Testis (tissue), 3 donors: Measurements from ENCODE around the gene KRT74. TPM values are rescaled to one million over a fixed set of nuclear protein-coding genes. Genes with fewer than 3 reads are reported as not detected.
A peak's percentile ranks its signal among the peaks of the same experiment; 100 is the strongest.

Experiments
- DNase-seq: peaks from one replicate; pipeline ENCODE4 v3.0.0-alpha.2; 2019
- H3K27ac ChIP-seq, 2 donors: fragments of 200-600 bp; sonication (generic); one replicate each; pipeline ENCODE4 v1.5.1; 2019
- H3K27me3 ChIP-seq: fragments of 200-600 bp; sonication (generic); one replicate; pipeline ENCODE4 v1.5.1; 2019
- H3K36me3 ChIP-seq: fragments of 200-600 bp; sonication (generic); one replicate; pipeline ENCODE4 v1.5.1; 2017; ENCODE audit warnings: low read depth; ENCODE audit errors: missing control alignments
- H3K4me1 ChIP-seq: fragments of 200-600 bp; sonication (generic); one replicate; pipeline ENCODE4 v1.5.1; 2019
- H3K4me3 ChIP-seq, 2 donors: fragments of 200-600 bp; sonication (generic); one replicate each; pipeline ENCODE4 v1.5.1; 2017 to 2019
- H3K9me3 ChIP-seq: fragments of 200-600 bp; sonication (generic); one replicate; pipeline ENCODE4 v1.5.1; 2017
- POLR2A ChIP-seq: fragments of 450-650 bp; IDR thresholded peaks from one replicate; pipeline ENCODE4 v1.6.1; 2017; ENCODE audit warnings: antibody characterized with exemption, mild to moderate bottlenecking, moderate library complexity
- WGBS, 2 donors: methylation state at CpG; one replicate each; pipeline ENCODE4 v1.1.5; 2018; 5-methylcytosine and 5-hydroxymethylcytosine counted together
- intact Hi-C: fragments of 100-400 bp; cut with DNase I; formaldehyde crosslinking; loops from one replicate; pipeline ENCODE4 v1.15.1; 2023; ENCODE audit warnings: low total_unique reads
- polyA plus RNA-seq: library from polyadenylated mRNA; stranded (reverse); fragments of 350-450 nt; fragmentation: Illumina TruSeq; extraction: RNeasy Lipid Tissue Mini Kit (QIAGEN cat#74804); gene quantifications from one replicate; pipeline ENCODE4 v1.2.3, GENCODE V29; 2014; ENCODE audit warnings: low read depth, low replicate concordance; ENCODE audit not compliant: insufficient read depth
- total RNA-seq, 2 donors: library from RNA; depleted of rRNA; stranded (reverse); fragments of >200 nt; gene quantifications; one replicate each; pipeline ENCODE4 v1.2.3, GENCODE V29; 2016
- TF ChIP-seq, protein P1 (sequence below), 3 experiments: fragments of 450-650 bp in 2 of 3; fragments of 200-600 bp in 1 of 3; sonication (generic) in 1 of 3; IDR thresholded peaks; one replicate each; pipeline ENCODE4 v1.5.1; 2016 to 2019; ENCODE audit warnings: antibody characterized with exemption in 3 of 3, mild to moderate bottlenecking in 2 of 3, moderate library complexity in 1 of 3

Gene KRT74
- total and polyA plus RNA-seq, 3 donors from 2014 or later = 0.87 to 3.9 (median 2.2) TPM

DNA sequence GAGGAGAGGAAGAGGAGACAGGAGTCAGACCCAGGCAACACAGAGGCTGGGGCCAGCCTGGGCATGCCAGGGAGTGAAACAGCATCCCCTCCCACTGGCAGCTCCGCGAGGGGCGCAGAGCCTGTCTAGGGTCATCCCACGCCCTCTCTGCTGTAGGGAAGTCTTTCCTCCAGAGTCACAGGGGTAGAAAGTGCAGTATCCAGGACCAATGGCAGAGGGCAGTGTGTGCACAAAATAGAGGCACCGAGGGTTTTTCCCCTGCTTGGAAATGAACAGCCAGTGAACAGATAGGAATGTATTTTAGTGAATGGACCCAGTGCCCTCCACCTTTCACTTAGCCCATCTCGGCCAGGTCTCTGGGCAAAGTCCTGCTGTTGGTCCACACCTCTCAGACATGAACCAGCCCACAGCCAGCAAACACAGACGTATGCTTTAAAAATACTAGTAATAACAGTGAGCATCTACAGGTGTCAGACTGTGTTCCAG is 9.4 kb upstream of the KRT74 start:
- Histone ChIP-seq H3K4me1 (no peaks in the 10 kb centered on the region), H3K36me3 (no peaks in the 10 kb centered on the region), H3K27ac (no peak overlapping the region), H3K4me3 (no peak overlapping the region), H3K9me3 (no peaks in the 10 kb centered on the region), H3K27me3 (no peaks in the 10 kb centered on the region)
- DNase-seq = peak; percentile 80
- TF ChIP-seq, protein P1, sequence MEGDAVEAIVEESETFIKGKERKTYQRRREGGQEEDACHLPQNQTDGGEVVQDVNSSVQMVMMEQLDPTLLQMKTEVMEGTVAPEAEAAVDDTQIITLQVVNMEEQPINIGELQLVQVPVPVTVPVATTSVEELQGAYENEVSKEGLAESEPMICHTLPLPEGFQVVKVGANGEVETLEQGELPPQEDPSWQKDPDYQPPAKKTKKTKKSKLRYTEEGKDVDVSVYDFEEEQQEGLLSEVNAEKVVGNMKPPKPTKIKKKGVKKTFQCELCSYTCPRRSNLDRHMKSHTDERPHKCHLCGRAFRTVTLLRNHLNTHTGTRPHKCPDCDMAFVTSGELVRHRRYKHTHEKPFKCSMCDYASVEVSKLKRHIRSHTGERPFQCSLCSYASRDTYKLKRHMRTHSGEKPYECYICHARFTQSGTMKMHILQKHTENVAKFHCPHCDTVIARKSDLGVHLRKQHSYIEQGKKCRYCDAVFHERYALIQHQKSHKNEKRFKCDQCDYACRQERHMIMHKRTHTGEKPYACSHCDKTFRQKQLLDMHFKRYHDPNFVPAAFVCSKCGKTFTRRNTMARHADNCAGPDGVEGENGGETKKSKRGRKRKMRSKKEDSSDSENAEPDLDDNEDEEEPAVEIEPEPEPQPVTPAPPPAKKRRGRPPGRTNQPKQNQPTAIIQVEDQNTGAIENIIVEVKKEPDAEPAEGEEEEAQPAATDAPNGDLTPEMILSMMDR (IDR thresholded peaks at IDR 0.05) = peak; percentile 19 to 75 (median 63)
- TF ChIP-seq POLR2A = no peak
- intact Hi-C loops = no loop called here
- 31 to 37% methylated on average over 7 of the region's 7 CpGs for WGBS, 2 donors

DNA sequence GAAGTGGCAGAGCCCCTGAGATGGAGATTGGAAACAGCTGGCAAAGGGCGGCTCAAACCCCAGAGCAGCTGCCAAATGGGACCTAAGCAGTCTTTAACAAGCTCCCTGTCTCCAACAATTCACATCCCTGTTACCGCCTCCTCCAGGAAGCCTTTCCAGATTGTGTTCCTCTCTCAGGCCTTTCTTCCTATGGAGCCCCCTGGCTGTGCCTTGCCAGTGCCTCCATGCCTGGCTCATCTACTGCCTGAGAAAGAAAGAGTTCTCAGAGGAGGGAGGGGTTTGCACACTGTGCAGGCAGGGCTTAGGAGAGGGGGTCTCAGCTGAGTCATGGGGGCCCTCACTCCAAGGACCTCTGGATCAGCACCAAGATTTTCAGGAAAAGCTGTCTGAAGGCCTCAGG is 8.8 kb upstream of the KRT74 start:
- no peak for DNase-seq
- Histone ChIP-seq H3K27ac (no peak overlapping the region), H3K27me3 (no peaks in the 10 kb centered on the region), H3K36me3 (no peaks in the 10 kb centered on the region), H3K4me1 (no peaks in the 10 kb centered on the region), H3K4me3 (no peak overlapping the region), H3K9me3 (no peaks in the 10 kb centered on the region)
- intact Hi-C loops = no loop called here
- no peak for TF ChIP-seq POLR2A
- TF ChIP-seq, protein P1 (IDR thresholded peaks at IDR 0.05) = no peak
- WGBS, 2 donors = 83 to 84% methylated on average over 2 of the region's 2 CpGs

DNA sequence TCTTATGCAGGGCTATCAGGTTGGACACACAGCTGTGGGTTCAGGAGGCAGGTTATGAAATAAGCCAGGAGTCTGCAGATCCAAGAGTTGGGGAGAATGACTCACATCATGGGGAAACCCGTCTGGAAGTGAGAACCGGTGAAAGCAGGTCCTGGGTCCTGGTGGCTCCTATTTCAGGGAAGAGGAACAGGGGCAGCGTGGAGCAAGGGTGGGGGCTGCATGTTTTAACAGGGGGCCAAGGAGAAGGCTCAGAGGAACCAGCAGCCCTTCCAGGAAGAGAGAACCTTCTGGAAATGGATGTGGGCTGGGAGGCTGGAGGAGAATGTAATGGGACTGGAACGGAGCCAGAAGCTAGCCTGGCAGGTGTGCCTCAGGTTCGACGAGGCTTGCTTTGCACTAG is 7.8 kb upstream of the KRT74 start:
- H3K27ac ChIP-seq = no peak overlapping the region
- no peak overlapping the region for H3K4me3 ChIP-seq
- no peak for DNase-seq
- no peaks in the 10 kb centered on the region for H3K4me1 ChIP-seq
- WGBS, 2 donors = 69 to 80% methylated on average over 6 of the region's 6 CpGs
- intact Hi-C loops = no loop called here
- TF ChIP-seq, protein P1 (IDR thresholded peaks at IDR 0.05) = no peak
- TF ChIP-seq POLR2A = no peak
- no peaks in the 10 kb centered on the region for H3K36me3 ChIP-seq
- H3K27me3 ChIP-seq = no peaks in the 10 kb centered on the region
- no peaks in the 10 kb centered on the region for H3K9me3 ChIP-seq

DNA sequence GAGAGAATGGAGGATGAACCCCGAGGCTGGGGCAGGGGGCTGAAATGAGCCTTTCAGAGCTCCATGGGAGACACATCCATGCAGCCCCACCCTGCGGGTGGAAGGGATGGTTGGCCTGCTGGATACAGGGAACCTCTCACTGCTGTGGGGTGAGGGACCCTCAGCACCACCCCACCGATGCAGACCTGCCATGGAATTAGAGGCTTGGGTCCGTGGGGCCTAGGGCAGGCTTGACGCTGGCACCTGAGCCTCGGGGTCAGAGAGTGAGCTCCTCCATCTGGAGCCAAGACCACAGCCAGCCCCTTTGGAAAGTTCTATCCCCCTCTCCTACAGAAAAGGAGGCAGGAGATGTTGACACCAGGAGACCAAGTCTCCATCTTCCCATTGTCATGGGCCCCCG is 7.4 kb upstream of the KRT74 start:
- no peaks in the 10 kb centered on the region for H3K9me3 ChIP-seq
- H3K27ac ChIP-seq = no peak overlapping the region
- no peaks in the 10 kb centered on the region for H3K27me3 ChIP-seq
- no peaks in the 10 kb centered on the region for H3K4me1 ChIP-seq
- H3K4me3 ChIP-seq = no peak overlapping the region
- WGBS, 2 donors = 93 to 95% methylated on average over 3 to 7 of the region's 7 CpGs
- no peak for DNase-seq
- H3K36me3 ChIP-seq = no peaks in the 10 kb centered on the region
- intact Hi-C loops = no loop called here
- TF ChIP-seq, protein P1 (IDR thresholded peaks at IDR 0.05) = no peak
- no peak for TF ChIP-seq POLR2A

DNA sequence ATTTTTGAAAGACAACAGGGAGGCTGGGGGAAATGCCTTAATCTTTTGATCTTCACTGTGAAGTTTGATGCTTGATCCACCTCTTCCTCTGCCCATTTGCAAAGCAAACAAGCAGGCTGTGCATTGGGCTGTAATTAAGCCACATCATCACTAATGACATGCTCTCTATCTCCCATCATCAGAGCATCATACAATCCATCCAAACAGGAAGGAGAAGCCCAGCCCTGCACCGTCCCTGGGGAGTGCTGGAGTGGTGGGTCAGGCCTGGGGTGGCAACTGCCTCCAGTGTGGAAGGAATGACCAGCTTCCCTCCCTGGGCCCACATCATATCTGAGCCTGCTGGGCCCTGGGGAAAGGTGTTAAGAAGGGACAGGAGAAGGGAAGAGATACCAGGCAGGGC is 6.9 kb upstream of the KRT74 start:
- Histone ChIP-seq H3K9me3 (no peaks in the 10 kb centered on the region), H3K4me1 (no peaks in the 10 kb centered on the region), H3K36me3 (no peaks in the 10 kb centered on the region), H3K4me3 (no peak overlapping the region), H3K27me3 (no peaks in the 10 kb centered on the region), H3K27ac (no peak overlapping the region)
- DNase-seq = no peak
- intact Hi-C loops = no loop called here
- TF ChIP-seq POLR2A = no peak
- TF ChIP-seq, protein P1 (IDR thresholded peaks at IDR 0.05) = no peak
- 89 to 93% methylated on average over 1 of the region's 1 CpG for WGBS, 2 donors
